Left lung (tissue), 10 donors: Measurements from ENCODE around the gene ATRAID. TPM values are rescaled to one million over a fixed set of nuclear protein-coding genes. Genes with fewer than 3 reads are reported as not detected.
A peak's percentile ranks its signal among the peaks of the same experiment; 100 is the strongest.

ENCODE experiments used
- ATAC-seq: fragments of 200-7000 bp; cut with Tn5 transposase; one replicate; pipeline ENCODE4 v1.9.1; 2020; ENCODE audit warnings: moderate library complexity
- DNase-seq, 4 donors: peaks; one replicate each; pipeline ENCODE4 v3.0.0-alpha.2; 2013 to 2020
- H3K27ac ChIP-seq, 2 donors: fragments of 200-600 bp; sonication (generic) in 1 of 2; one replicate each; pipeline versions ENCODE4 v1.5.0 to v1.8.0; 2020 to 2021
- H3K27me3 ChIP-seq, 2 donors: fragments of 200-600 bp; sonication (generic) in 1 of 2; one replicate each; pipeline versions ENCODE4 v1.5.0 to v1.8.0; 2020 to 2021
- H3K36me3 ChIP-seq, 2 donors: fragments of 200-600 bp; sonication (generic) in 1 of 2; one replicate each; pipeline versions ENCODE4 v1.5.0 to v1.8.0; 2020 to 2021
- H3K4me1 ChIP-seq, 2 donors: fragments of 200-600 bp; one replicate each; pipeline ENCODE4 v1.8.0; 2021
- H3K4me3 ChIP-seq, 2 donors: fragments of 200-600 bp; sonication (generic) in 1 of 2; one replicate each; pipeline versions ENCODE4 v1.5.0 to v1.8.0; 2020 to 2021; ENCODE audit warnings: mild to moderate bottlenecking in 1 of 2
- H3K9me3 ChIP-seq, 2 donors: fragments of 200-600 bp; sonication (generic) in 1 of 2; one replicate each; pipeline versions ENCODE4 v1.5.0 to v1.8.0; 2020 to 2021
- intact Hi-C, 2 donors: fragments of 100-400 bp; cut with DNase I; formaldehyde crosslinking; loops; one replicate each; pipeline versions ENCODE4 v1.11.2 to v1.14.2; 2022
- polyA plus RNA-seq, 6 donors: library from polyadenylated mRNA; unstranded; fragments of 120-200 nt; gene quantifications; one replicate each; pipeline ENCODE4 v1.2.1, GENCODE V29; 2013; ENCODE audit not compliant: insufficient read length in 6 of 6
- total RNA-seq, 2 donors: library from RNA; stranded (reverse); fragmentation: NEBNext Ultra II Directional; extraction: Animal tissue kit (Norgen Biotek cat#: 25700); gene quantifications; one replicate each; pipeline ENCODE4 v1.2.1, GENCODE V29; 2021
- TF ChIP-seq, protein P1 (sequence below), 2 donors: fragments of 200-600 bp; sonication (generic) in 1 of 2; IDR thresholded peaks; one replicate each; pipeline versions ENCODE4 v1.5.0 to v1.8.0; 2021; ENCODE audit warnings: antibody characterized with exemption in 2 of 2
- donor health status: DM: no; HTN: yes; CAD: no.
- donor health status: DM: no; HTN: no; CAD: no.

The ATRAID gene
- total and polyA plus RNA-seq, 8 donors = 87.5 to 141 (median 129) TPM

- Histone ChIP-seq H3K27ac (no peak overlapping the region), H3K4me1 (no peaks in the 10 kb centered on the region), H3K9me3 (no peaks in the 10 kb centered on the region), H3K4me3 (no peak overlapping the region), H3K36me3 (no peaks in the 10 kb centered on the region), H3K27me3 (peaks cover 0 to 28% of the 10 kb centered on the region in 2 donors)
- intact Hi-C loops = no loop called here
- ATAC-seq (no peak), DNase-seq (no peak)
- TF ChIP-seq, protein P1, sequence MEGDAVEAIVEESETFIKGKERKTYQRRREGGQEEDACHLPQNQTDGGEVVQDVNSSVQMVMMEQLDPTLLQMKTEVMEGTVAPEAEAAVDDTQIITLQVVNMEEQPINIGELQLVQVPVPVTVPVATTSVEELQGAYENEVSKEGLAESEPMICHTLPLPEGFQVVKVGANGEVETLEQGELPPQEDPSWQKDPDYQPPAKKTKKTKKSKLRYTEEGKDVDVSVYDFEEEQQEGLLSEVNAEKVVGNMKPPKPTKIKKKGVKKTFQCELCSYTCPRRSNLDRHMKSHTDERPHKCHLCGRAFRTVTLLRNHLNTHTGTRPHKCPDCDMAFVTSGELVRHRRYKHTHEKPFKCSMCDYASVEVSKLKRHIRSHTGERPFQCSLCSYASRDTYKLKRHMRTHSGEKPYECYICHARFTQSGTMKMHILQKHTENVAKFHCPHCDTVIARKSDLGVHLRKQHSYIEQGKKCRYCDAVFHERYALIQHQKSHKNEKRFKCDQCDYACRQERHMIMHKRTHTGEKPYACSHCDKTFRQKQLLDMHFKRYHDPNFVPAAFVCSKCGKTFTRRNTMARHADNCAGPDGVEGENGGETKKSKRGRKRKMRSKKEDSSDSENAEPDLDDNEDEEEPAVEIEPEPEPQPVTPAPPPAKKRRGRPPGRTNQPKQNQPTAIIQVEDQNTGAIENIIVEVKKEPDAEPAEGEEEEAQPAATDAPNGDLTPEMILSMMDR (IDR thresholded peaks at IDR 0.05) = no peak
These were observed 34.1 kb upstream of the ATRAID start for GRCh38 chr2:27177441-27178351.

DNA sequence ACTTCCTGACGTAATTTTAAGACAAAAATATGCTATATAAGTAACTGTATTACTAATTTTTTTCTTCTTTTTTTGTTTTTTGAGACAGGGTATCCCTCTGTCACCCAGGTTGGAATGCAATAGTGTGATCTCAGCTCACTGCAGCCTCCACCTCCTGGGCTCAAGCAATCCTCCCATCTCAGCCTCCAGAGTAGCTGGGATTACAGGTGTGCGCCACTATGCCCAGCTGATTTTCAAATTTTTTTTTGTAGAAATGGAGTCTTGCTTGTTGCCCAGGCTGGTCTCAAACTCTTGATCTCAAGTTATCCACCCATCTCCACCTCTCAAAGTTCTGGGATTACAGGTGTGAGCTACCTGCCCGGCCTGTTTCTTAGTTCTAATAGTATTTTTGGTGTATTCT, 33.4 kb upstream of the ATRAID start:
- Histone ChIP-seq H3K9me3 (no peaks in the 10 kb centered on the region), H3K27me3 (peaks cover 0 to 21% of the 10 kb centered on the region in 2 donors), H3K27ac (no peak overlapping the region), H3K4me3 (no peak overlapping the region), H3K36me3 (no peaks in the 10 kb centered on the region), H3K4me1 (no peaks in the 10 kb centered on the region)
- TF ChIP-seq, protein P1 (IDR thresholded peaks at IDR 0.05) = no peak
- DNase-seq (no peak), ATAC-seq (no peak)
- intact Hi-C loops = no loop called here

DNA sequence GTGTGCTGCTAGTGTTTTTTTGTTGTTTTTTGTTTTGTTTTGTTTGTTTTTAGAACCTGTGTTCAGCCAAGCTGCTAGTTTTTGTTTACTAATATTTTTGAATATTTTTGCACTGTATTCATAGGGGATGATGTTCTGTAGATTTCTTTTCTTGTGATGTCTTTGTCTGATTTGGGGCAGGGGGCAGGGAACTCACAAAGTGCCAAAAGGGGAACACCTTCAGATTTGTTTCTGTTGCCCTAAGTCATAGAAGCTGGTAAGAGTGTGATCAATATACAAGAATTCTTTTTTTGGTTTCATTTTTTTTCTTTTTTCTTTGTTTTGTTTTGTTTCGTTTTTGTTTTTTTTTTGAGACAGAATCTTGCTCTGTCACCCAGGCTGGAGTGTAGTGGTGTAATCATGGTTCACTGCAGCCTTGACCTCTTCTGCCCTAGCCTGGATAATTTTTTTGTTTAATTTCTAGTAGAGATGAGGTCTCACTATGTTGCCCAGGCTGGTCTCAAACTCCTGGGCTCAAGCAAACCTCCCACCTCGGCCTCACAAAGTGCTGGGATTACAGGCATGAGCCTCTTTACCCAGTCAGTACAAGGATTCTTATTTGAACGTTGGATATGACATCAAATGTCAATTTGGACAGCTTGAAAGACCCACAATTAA, 32.4 kb upstream of the ATRAID start:
- H3K27ac ChIP-seq = no peak overlapping the region
- intact Hi-C loops = no loop called here

GRCh38 chr2:27182346-27182745, 29.5 kb upstream of the ATRAID start:
- intact Hi-C loops = no loop called here
- peaks cover 0 to 21% of the 10 kb centered on the region in 2 donors for H3K27me3 ChIP-seq
- TF ChIP-seq, protein P1 (IDR thresholded peaks at IDR 0.05) = no peak
- H3K4me1 ChIP-seq = no peaks in the 10 kb centered on the region
- no peak overlapping the region for H3K4me3 ChIP-seq
- H3K9me3 ChIP-seq = no peaks in the 10 kb centered on the region
- DNase-seq = no peak
- no peaks in the 10 kb centered on the region for H3K36me3 ChIP-seq
- peak; percentile 17 for ATAC-seq
- H3K27ac ChIP-seq = peak overlapping the region in 1 of 2 donors; percentile 64

More for the DNA sequence above, 32.4 kb upstream of the ATRAID start:
- ATAC-seq (no peak), DNase-seq (no peak)
- no peaks in the 10 kb centered on the region for H3K36me3 ChIP-seq
- TF ChIP-seq, protein P1 (IDR thresholded peaks at IDR 0.05) = no peak
- no peak overlapping the region for H3K4me3 ChIP-seq
- no peaks in the 10 kb centered on the region for H3K9me3 ChIP-seq
- H3K4me1 ChIP-seq = no peaks in the 10 kb centered on the region
- H3K27me3 ChIP-seq = peaks cover 0 to 21% of the 10 kb centered on the region in 2 donors

GRCh38 chr2:27184115-27184514, 27.7 kb upstream of the ATRAID start:
- Histone ChIP-seq H3K27me3 (peaks cover 0 to 12% of the 10 kb centered on the region in 2 donors), H3K4me1 (no peaks in the 10 kb centered on the region), H3K27ac (peak overlapping the region in 1 of 2 donors; percentile 44), H3K4me3 (no peak overlapping the region), H3K36me3 (no peaks in the 10 kb centered on the region), H3K9me3 (no peaks in the 10 kb centered on the region)
- TF ChIP-seq, protein P1 (IDR thresholded peaks at IDR 0.05) = no peak
- ATAC-seq (peak; percentile 11), DNase-seq (peak in 1 of 4 donors; percentile 16)
- intact Hi-C loops = no loop called here
